ENCODE data around the gene KCNA2. TPM values are rescaled to one million over a fixed set of nuclear protein-coding genes. Genes with fewer than 3 reads are reported as not detected.

KCNA2 gene
- polyA plus RNA-seq, 3 donors = not detected

GRCh38 chr1:110566836-110567235, 39.3 kb downstream of the KCNA2 start:
- Histone ChIP-seq H3K4me2 (replicated peaks; ENCODE audit: extremely low read depth, low read length, poor library complexity, severe bottlenecking) (no peak overlapping the region), H3K9ac (ENCODE audit: insufficient read depth, low read length, poor library complexity, severe bottlenecking) (no peak overlapping the region), H2AFZ (ENCODE audit: insufficient read depth, low read depth, low read length, poor library complexity, severe bottlenecking) (no peak overlapping the region), H3K9me3 (replicated peaks in 1 of 2; ENCODE audit: control insufficient read depth in 1 of 2, insufficient read depth in 1 of 2, low read length in 2 of 2) (no peaks in the 10 kb centered on the region), H3K79me2 (ENCODE audit: insufficient read depth, low read length) (no peaks in the 10 kb centered on the region), H3K27me3 (ENCODE audit: control insufficient read depth in 2 of 2, insufficient read depth in 2 of 2, low read length in 2 of 2) (peaks cover 4% of the 10 kb centered on the region in 2 donors), H3K4me3 (replicated peaks in 1 of 3; ENCODE audit: low read depth in 2 of 3, low read length in 3 of 3) (no peak overlapping the region), H3K36me3 (replicated peaks in 1 of 2; ENCODE audit: control insufficient read depth in 1 of 2, insufficient read depth in 2 of 2, low read length in 2 of 2) (no peaks in the 10 kb centered on the region), H4K20me1 (ENCODE audit: insufficient read depth, low read length) (no peaks in the 10 kb centered on the region), H3K4me1 (ENCODE audit: control insufficient read depth in 1 of 2, insufficient read depth in 2 of 2, low read length in 2 of 2) (no peaks in the 10 kb centered on the region), H3K27ac (ENCODE audit: low read depth in 1 of 2, low read length in 2 of 2) (no peak overlapping the region)
- TF ChIP-seq, protein P1, sequence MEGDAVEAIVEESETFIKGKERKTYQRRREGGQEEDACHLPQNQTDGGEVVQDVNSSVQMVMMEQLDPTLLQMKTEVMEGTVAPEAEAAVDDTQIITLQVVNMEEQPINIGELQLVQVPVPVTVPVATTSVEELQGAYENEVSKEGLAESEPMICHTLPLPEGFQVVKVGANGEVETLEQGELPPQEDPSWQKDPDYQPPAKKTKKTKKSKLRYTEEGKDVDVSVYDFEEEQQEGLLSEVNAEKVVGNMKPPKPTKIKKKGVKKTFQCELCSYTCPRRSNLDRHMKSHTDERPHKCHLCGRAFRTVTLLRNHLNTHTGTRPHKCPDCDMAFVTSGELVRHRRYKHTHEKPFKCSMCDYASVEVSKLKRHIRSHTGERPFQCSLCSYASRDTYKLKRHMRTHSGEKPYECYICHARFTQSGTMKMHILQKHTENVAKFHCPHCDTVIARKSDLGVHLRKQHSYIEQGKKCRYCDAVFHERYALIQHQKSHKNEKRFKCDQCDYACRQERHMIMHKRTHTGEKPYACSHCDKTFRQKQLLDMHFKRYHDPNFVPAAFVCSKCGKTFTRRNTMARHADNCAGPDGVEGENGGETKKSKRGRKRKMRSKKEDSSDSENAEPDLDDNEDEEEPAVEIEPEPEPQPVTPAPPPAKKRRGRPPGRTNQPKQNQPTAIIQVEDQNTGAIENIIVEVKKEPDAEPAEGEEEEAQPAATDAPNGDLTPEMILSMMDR (IDR thresholded peaks at IDR 0.05) = no peak
- no peaks in the 10 kb centered on the region for H3K36me3 Mint-ChIP-seq
- 77% methylated on average over 3 of the region's 3 CpGs for WGBS (ENCODE audit: insufficient coverage)
- no peaks in the 10 kb centered on the region for H3K4me1 Mint-ChIP-seq
- no peak overlapping the region for H3K4me3 Mint-ChIP-seq
- no peak for DNase-seq
- intact Hi-C loops (cut with micrococcal nuclease) = no loop called here
- no peak overlapping the region for H3K27ac Mint-ChIP-seq
- H3K9me3 Mint-ChIP-seq = no peaks in the 10 kb centered on the region
- peaks cover 12 to 26% (median 19%) of the 10 kb centered on the region in 3 donors for H3K27me3 Mint-ChIP-seq (ENCODE audit: low read depth in 3 of 3)

GRCh38 chr1:110565565-110565964, 40.6 kb downstream of the KCNA2 start:
- DNase-seq = no peak
- Mint-ChIP-seq H3K27me3 (ENCODE audit: low read depth in 3 of 3) (peaks cover 9 to 21% (median 17%) of the 10 kb centered on the region in 3 donors), H3K27ac (no peak overlapping the region), H3K36me3 (no peaks in the 10 kb centered on the region), H3K4me1 (no peaks in the 10 kb centered on the region), H3K9me3 (no peaks in the 10 kb centered on the region), H3K4me3 (no peak overlapping the region)
- no peak overlapping the region for H3K9ac ChIP-seq (ENCODE audit: insufficient read depth, low read length, poor library complexity, severe bottlenecking)
- no peaks in the 10 kb centered on the region for H4K20me1 ChIP-seq (ENCODE audit: insufficient read depth, low read length)
- no peak overlapping the region for H3K4me3 ChIP-seq (replicated peaks in 1 of 3; ENCODE audit: low read depth in 2 of 3, low read length in 3 of 3)
- intact Hi-C loops (cut with micrococcal nuclease) = no loop called here
- TF ChIP-seq, protein P1 (IDR thresholded peaks at IDR 0.05) = no peak
- no peak overlapping the region for H3K4me2 ChIP-seq (replicated peaks; ENCODE audit: extremely low read depth, low read length, poor library complexity, severe bottlenecking)
- H3K27me3 ChIP-seq (ENCODE audit: control insufficient read depth in 2 of 2, insufficient read depth in 2 of 2, low read length in 2 of 2) = peaks cover 4% of the 10 kb centered on the region in 2 donors
- H3K4me1 ChIP-seq (ENCODE audit: control insufficient read depth in 1 of 2, insufficient read depth in 2 of 2, low read length in 2 of 2) = no peaks in the 10 kb centered on the region
- H3K27ac ChIP-seq (ENCODE audit: low read depth in 1 of 2, low read length in 2 of 2) = no peak overlapping the region
- no CpG with 5 or more reads among the region's 1 CpG for WGBS (ENCODE audit: insufficient coverage)
- no peak overlapping the region for H2AFZ ChIP-seq (ENCODE audit: insufficient read depth, low read depth, low read length, poor library complexity, severe bottlenecking)
- no peaks in the 10 kb centered on the region for H3K36me3 ChIP-seq (replicated peaks in 1 of 2; ENCODE audit: control insufficient read depth in 1 of 2, insufficient read depth in 2 of 2, low read length in 2 of 2)
- H3K9me3 ChIP-seq (replicated peaks in 1 of 2; ENCODE audit: control insufficient read depth in 1 of 2, insufficient read depth in 1 of 2, low read length in 2 of 2) = no peaks in the 10 kb centered on the region
- H3K79me2 ChIP-seq (ENCODE audit: insufficient read depth, low read length) = no peaks in the 10 kb centered on the region

Data from CD14-positive monocyte (primary cell).